ENCODE results near the gene LRRC28.

Gene LRRC28

GRCh38 chr15:99333981-99334380, 82.7 kb downstream of the LRRC28 start:
- no peaks in the 10 kb centered on the region for H3K9me2 ChIP-seq (replicated peaks; ENCODE audit: control insufficient read depth, low read length)
- H3K79me2 ChIP-seq (ENCODE audit: control insufficient read depth, low read length): no peaks in the 10 kb centered on the region
- no peaks in the 10 kb centered on the region for H3K36me3 ChIP-seq (ENCODE audit: control insufficient read depth, low read length)
- H3K4me2 ChIP-seq (ENCODE audit: low read length): no peak overlapping the region
- no peak overlapping the region for H3K4me3 ChIP-seq (ENCODE audit: low read length)
- no peak for TF ChIP-seq CTCF (IDR thresholded peaks at IDR 0.05; ENCODE audit: low read depth, low read length, poor library complexity, severe bottlenecking)
- no peak for TF ChIP-seq EZH2phosphoT487 (IDR thresholded peaks at IDR 0.05; ENCODE audit: borderline replicate concordance, low read length)
- H4K20me1 ChIP-seq (ENCODE audit: control insufficient read depth, insufficient read depth, low read depth, low read length): no peaks in the 10 kb centered on the region
- H3K27ac ChIP-seq (ENCODE audit: low read depth, low read length): no peak overlapping the region
- H3K27me3 ChIP-seq (ENCODE audit: control insufficient read depth, low read length): no peaks in the 10 kb centered on the region
- H3K9me3 ChIP-seq (ENCODE audit: control insufficient read depth, insufficient read depth, low read length): no peaks in the 10 kb centered on the region
- H3K4me1 ChIP-seq (ENCODE audit: control insufficient read depth, low read length): no peaks in the 10 kb centered on the region
- no peaks in the 10 kb centered on the region for H3F3A ChIP-seq (ENCODE audit: control insufficient read depth, insufficient read depth)

GRCh38 chr15:99335508-99335907, 84.2 kb downstream of the LRRC28 start:
- H3K9me3 ChIP-seq (ENCODE audit: control insufficient read depth, insufficient read depth, low read length): no peaks in the 10 kb centered on the region
- H3K4me2 ChIP-seq (ENCODE audit: low read length): no peak overlapping the region
- H3F3A ChIP-seq (ENCODE audit: control insufficient read depth, insufficient read depth): 0 out of 2 replicates have a peak, but pooled peaks cover 2% of the 10 kb centered on the region
- no peaks in the 10 kb centered on the region for H4K20me1 ChIP-seq (ENCODE audit: control insufficient read depth, insufficient read depth, low read depth, low read length)
- no peaks in the 10 kb centered on the region for H3K36me3 ChIP-seq (ENCODE audit: control insufficient read depth, low read length)
- H3K27me3 ChIP-seq (ENCODE audit: control insufficient read depth, low read length): no peaks in the 10 kb centered on the region
- no peak overlapping the region for H3K4me3 ChIP-seq (ENCODE audit: low read length)
- no peaks in the 10 kb centered on the region for H3K79me2 ChIP-seq (ENCODE audit: control insufficient read depth, low read length)
- H3K4me1 ChIP-seq (ENCODE audit: control insufficient read depth, low read length): no peaks in the 10 kb centered on the region
- no peaks in the 10 kb centered on the region for H3K9me2 ChIP-seq (replicated peaks; ENCODE audit: control insufficient read depth, low read length)
- TF ChIP-seq CTCF (IDR thresholded peaks at IDR 0.05; ENCODE audit: low read depth, low read length, poor library complexity, severe bottlenecking): no peak
- H3K27ac ChIP-seq (ENCODE audit: low read depth, low read length): no peak overlapping the region

- H3K9me3 ChIP-seq (ENCODE audit: control insufficient read depth, insufficient read depth, low read length): no peaks in the 10 kb centered on the region
- TF ChIP-seq CTCF (IDR thresholded peaks at IDR 0.05; ENCODE audit: low read depth, low read length, poor library complexity, severe bottlenecking) (no peak), EZH2phosphoT487 (IDR thresholded peaks at IDR 0.05; ENCODE audit: borderline replicate concordance, low read length) (no peak)
- no peaks in the 10 kb centered on the region for H3K9me2 ChIP-seq (replicated peaks; ENCODE audit: control insufficient read depth, low read length)
- H4K20me1 ChIP-seq (ENCODE audit: control insufficient read depth, insufficient read depth, low read depth, low read length): no peaks in the 10 kb centered on the region
- H3K4me1 ChIP-seq (ENCODE audit: control insufficient read depth, low read length): no peaks in the 10 kb centered on the region
- H3K4me3 ChIP-seq (ENCODE audit: low read length): no peak overlapping the region
- H3F3A ChIP-seq (ENCODE audit: control insufficient read depth, insufficient read depth): 0 out of 2 replicates have a peak, but pooled peaks cover 3% of the 10 kb centered on the region
- no peaks in the 10 kb centered on the region for H3K79me2 ChIP-seq (ENCODE audit: control insufficient read depth, low read length)
- H3K36me3 ChIP-seq (ENCODE audit: control insufficient read depth, low read length): no peaks in the 10 kb centered on the region
- H3K27me3 ChIP-seq (ENCODE audit: control insufficient read depth, low read length): no peaks in the 10 kb centered on the region
- no peak overlapping the region for H3K4me2 ChIP-seq (ENCODE audit: low read length)
- H3K27ac ChIP-seq (ENCODE audit: low read depth, low read length): no peak overlapping the region
Measured at GRCh38 chr15:99336794-99337193, 85.5 kb downstream of the LRRC28 start.

- H3K27ac ChIP-seq (ENCODE audit: low read depth, low read length): no peak overlapping the region
- no peak overlapping the region for H3K4me3 ChIP-seq (ENCODE audit: low read length)
- H3K4me2 ChIP-seq (ENCODE audit: low read length): no peak overlapping the region
- no peaks in the 10 kb centered on the region for H4K20me1 ChIP-seq (ENCODE audit: control insufficient read depth, insufficient read depth, low read depth, low read length)
- H3K9me3 ChIP-seq (ENCODE audit: control insufficient read depth, insufficient read depth, low read length): no peaks in the 10 kb centered on the region
- H3K9me2 ChIP-seq (replicated peaks; ENCODE audit: control insufficient read depth, low read length): no peaks in the 10 kb centered on the region
- no peaks in the 10 kb centered on the region; the same call in 1 of the 2 replicates for H3K36me3 ChIP-seq (ENCODE audit: control insufficient read depth, low read length)
- 0 out of 2 replicates have a peak, but pooled peaks cover 3% of the 10 kb centered on the region for H3F3A ChIP-seq (ENCODE audit: control insufficient read depth, insufficient read depth)
- H3K4me1 ChIP-seq (ENCODE audit: control insufficient read depth, low read length): peaks cover 16% of the 10 kb centered on the region
- TF ChIP-seq EZH2phosphoT487 (IDR thresholded peaks at IDR 0.05; ENCODE audit: borderline replicate concordance, low read length) (no peak), CTCF (IDR thresholded peaks at IDR 0.05; ENCODE audit: low read depth, low read length, poor library complexity, severe bottlenecking) (no peak)
- no peaks in the 10 kb centered on the region for H3K27me3 ChIP-seq (ENCODE audit: control insufficient read depth, low read length)
- H3K79me2 ChIP-seq (ENCODE audit: control insufficient read depth, low read length): no peaks in the 10 kb centered on the region
Measured at GRCh38 chr15:99340347-99340746, 89.1 kb downstream of the LRRC28 start.

All from DOHH2 (cell line).